ENCODE measurements around the gene B4GALT2. TPM values are rescaled to one million over a fixed set of nuclear protein-coding genes. Genes with fewer than 3 reads are reported as not detected.

B4GALT2 gene
- total RNA-seq, 1 experiment from 2014 or later: 76.4 TPM

- no peak overlapping the region for H3K4me3 ChIP-seq (ENCODE audit: low read depth, low read length, poor library complexity, severe bottlenecking)
- ChIA-PET POLR2A (ENCODE audit: low non-redundant PET) (no interaction called here), CTCF (no interaction called here)
- peaks cover 7% of the 10 kb centered on the region for H3K36me3 ChIP-seq (ENCODE audit: insufficient read depth, low read length, poor library complexity, severe bottlenecking)
- intact Hi-C loops (cut with micrococcal nuclease; ENCODE audit: unreplicated experiment): no loop called here
- TF ChIP-seq EZH2 (IDR thresholded peaks at IDR 0.05; ENCODE audit: borderline replicate concordance, low read depth, low read length, poor library complexity, severe bottlenecking): no peak
- TF ChIP-seq CTCF (conservative IDR thresholded peaks at IDR 0.05; ENCODE audit: low read depth, low read length): no peak
- no peaks in the 10 kb centered on the region for H3K4me1 ChIP-seq (ENCODE audit: insufficient read depth, low read length, poor library complexity, severe bottlenecking)
- H3K27ac ChIP-seq (ENCODE audit: low read depth, low read length, poor library complexity, severe bottlenecking): no peak overlapping the region
- no peak for DNase-seq (ENCODE audit: low spot score)
- no peaks in the 10 kb centered on the region for H3K9me3 ChIP-seq (ENCODE audit: low read depth, low read length, poor library complexity, severe bottlenecking)
- BruUV-seq (replicated peaks): no TSS peak
- H3K27me3 ChIP-seq (replicated peaks; ENCODE audit: insufficient read depth, low read depth, low read length, poor library complexity): no peaks in the 10 kb centered on the region
Observed at GRCh38 chr1:43963006-43963405, 16.0 kb upstream of the B4GALT2 start.

GRCh38 chr1:43963890-43964289 is 15.1 kb upstream of the B4GALT2 start:
- intact Hi-C loops (cut with micrococcal nuclease; ENCODE audit: unreplicated experiment): no loop called here
- TF ChIP-seq EZH2 (IDR thresholded peaks at IDR 0.05; ENCODE audit: borderline replicate concordance, low read depth, low read length, poor library complexity, severe bottlenecking) (no peak), CTCF (conservative IDR thresholded peaks at IDR 0.05; ENCODE audit: low read depth, low read length) (no peak)
- Histone ChIP-seq H3K27ac (ENCODE audit: low read depth, low read length, poor library complexity, severe bottlenecking) (no peak overlapping the region), H3K27me3 (replicated peaks; ENCODE audit: insufficient read depth, low read depth, low read length, poor library complexity) (no peaks in the 10 kb centered on the region), H3K9me3 (ENCODE audit: low read depth, low read length, poor library complexity, severe bottlenecking) (no peaks in the 10 kb centered on the region), H3K4me1 (ENCODE audit: insufficient read depth, low read length, poor library complexity, severe bottlenecking) (no peaks in the 10 kb centered on the region), H3K4me3 (ENCODE audit: low read depth, low read length, poor library complexity, severe bottlenecking) (no peak overlapping the region), H3K36me3 (ENCODE audit: insufficient read depth, low read length, poor library complexity, severe bottlenecking) (peaks cover 5% of the 10 kb centered on the region)
- POLR2A ChIA-PET (ENCODE audit: low non-redundant PET): no interaction called here
- BruUV-seq (replicated peaks): no TSS peak
- no peak for DNase-seq (ENCODE audit: low spot score)
- CTCF ChIA-PET: no interaction called here

GRCh38 chr1:43965316-43965715 is 13.7 kb upstream of the B4GALT2 start:
- no peaks in the 10 kb centered on the region for H3K27me3 ChIP-seq (replicated peaks; ENCODE audit: insufficient read depth, low read depth, low read length, poor library complexity)
- H3K27ac ChIP-seq (ENCODE audit: low read depth, low read length, poor library complexity, severe bottlenecking): no peak overlapping the region
- H3K4me1 ChIP-seq (ENCODE audit: insufficient read depth, low read length, poor library complexity, severe bottlenecking): no peaks in the 10 kb centered on the region
- H3K9me3 ChIP-seq (ENCODE audit: low read depth, low read length, poor library complexity, severe bottlenecking): no peaks in the 10 kb centered on the region
- TF ChIP-seq CTCF (conservative IDR thresholded peaks at IDR 0.05; ENCODE audit: low read depth, low read length) (no peak), EZH2 (IDR thresholded peaks at IDR 0.05; ENCODE audit: borderline replicate concordance, low read depth, low read length, poor library complexity, severe bottlenecking) (no peak)
- no TSS peak for BruUV-seq (replicated peaks)
- DNase-seq (ENCODE audit: low spot score): no peak
- peaks cover 5% of the 10 kb centered on the region for H3K36me3 ChIP-seq (ENCODE audit: insufficient read depth, low read length, poor library complexity, severe bottlenecking)
- ChIA-PET CTCF (no interaction called here), POLR2A (ENCODE audit: low non-redundant PET) (no interaction called here)
- intact Hi-C loops (cut with micrococcal nuclease; ENCODE audit: unreplicated experiment): no loop called here
- H3K4me3 ChIP-seq (ENCODE audit: low read depth, low read length, poor library complexity, severe bottlenecking): no peak overlapping the region
